Measurements from ENCODE around the gene PRKAR1A.

The PRKAR1A gene

GRCh38 chr17:68598074-68598473 lies 85.8 kb downstream of the PRKAR1A start:
- H3K4me3 ChIP-seq (ENCODE audit: low read depth, low read length) = no peak overlapping the region
- no peak for TF ChIP-seq CTCF (IDR thresholded peaks at IDR 0.05; ENCODE audit: insufficient read depth, low read depth, low read length, missing control alignments)
- no peak for DNase-seq (ENCODE audit: low read depth)

GRCh38 chr17:68598545-68598961 lies 86.3 kb downstream of the PRKAR1A start:
- DNase-seq (ENCODE audit: low read depth) = no peak
- H3K4me3 ChIP-seq (ENCODE audit: low read depth, low read length) = no peak overlapping the region
- TF ChIP-seq CTCF (IDR thresholded peaks at IDR 0.05; ENCODE audit: insufficient read depth, low read depth, low read length, missing control alignments) = no peak

- H3K4me3 ChIP-seq (ENCODE audit: low read depth, low read length) = no peak overlapping the region
- DNase-seq (ENCODE audit: low read depth) = no peak
- TF ChIP-seq CTCF (IDR thresholded peaks at IDR 0.05; ENCODE audit: insufficient read depth, low read depth, low read length, missing control alignments) = no peak
Measured at GRCh38 chr17:68599091-68599490, 86.9 kb downstream of the PRKAR1A start.

GRCh38 chr17:68599552-68600066 lies 87.4 kb downstream of the PRKAR1A start:
- no peak overlapping the region for H3K4me3 ChIP-seq (ENCODE audit: low read depth, low read length)
- TF ChIP-seq CTCF (IDR thresholded peaks at IDR 0.05; ENCODE audit: insufficient read depth, low read depth, low read length, missing control alignments) = no peak
- DNase-seq (ENCODE audit: low read depth) = no peak

GRCh38 chr17:68600067-68600930 lies 88.1 kb downstream of the PRKAR1A start:
- peak overlapping the region; percentile 18; the same call in 1 of the 2 replicates for H3K4me3 ChIP-seq (ENCODE audit: low read depth, low read length)
- DNase-seq (ENCODE audit: low read depth) = peak; percentile 12
- TF ChIP-seq CTCF (IDR thresholded peaks at IDR 0.05; ENCODE audit: insufficient read depth, low read depth, low read length, missing control alignments) = no peak
